ENCODE data around the gene FOXN3. TPM values are rescaled to one million over a fixed set of nuclear protein-coding genes. Genes with fewer than 3 reads are reported as not detected.

FOXN3 gene
- total RNA-seq, 1 donor from 2014 or later = 127 TPM

GRCh38 chr14:89393222-89393745 is 23.7 kb downstream of the FOXN3 start:
- intact Hi-C loops (cut with DNase I) = no loop called here
- DNase-seq (ENCODE audit: missing footprints) (no peak), ATAC-seq (no peak)

DNA sequence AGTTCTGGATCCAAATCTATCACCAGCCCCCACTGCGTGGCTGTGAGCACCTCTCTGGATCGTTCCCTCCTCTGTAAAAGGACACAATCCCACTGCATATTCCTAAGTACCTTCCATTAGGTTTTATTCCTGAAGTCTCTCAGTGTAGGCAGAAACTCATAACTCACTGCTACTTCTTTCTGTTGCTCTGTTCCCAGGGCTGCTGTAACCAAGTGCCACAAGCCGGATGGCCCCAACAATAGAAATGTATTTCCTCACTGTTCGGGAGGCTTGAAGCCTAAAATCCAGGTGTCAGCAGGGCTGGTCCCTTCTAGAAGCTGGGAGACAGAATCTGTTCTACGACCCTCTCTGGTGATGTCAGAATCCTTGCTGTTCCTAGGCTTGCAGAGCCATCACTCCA is 24.9 kb downstream of the FOXN3 start:
- DNase-seq (ENCODE audit: missing footprints) (no peak), ATAC-seq (no peak)
- intact Hi-C loops (cut with DNase I) = no loop called here

GRCh38 chr14:89391556-89391955 is 25.5 kb downstream of the FOXN3 start:
- ATAC-seq (no peak), DNase-seq (ENCODE audit: missing footprints) (no peak)
- intact Hi-C loops (cut with DNase I) = no loop called here

- no peak for ATAC-seq
- intact Hi-C loops (cut with DNase I) = no loop called here
- DNase-seq (ENCODE audit: missing footprints) = no peak
Measured at GRCh38 chr14:89391123-89391522, 25.9 kb downstream of the FOXN3 start.

DNA sequence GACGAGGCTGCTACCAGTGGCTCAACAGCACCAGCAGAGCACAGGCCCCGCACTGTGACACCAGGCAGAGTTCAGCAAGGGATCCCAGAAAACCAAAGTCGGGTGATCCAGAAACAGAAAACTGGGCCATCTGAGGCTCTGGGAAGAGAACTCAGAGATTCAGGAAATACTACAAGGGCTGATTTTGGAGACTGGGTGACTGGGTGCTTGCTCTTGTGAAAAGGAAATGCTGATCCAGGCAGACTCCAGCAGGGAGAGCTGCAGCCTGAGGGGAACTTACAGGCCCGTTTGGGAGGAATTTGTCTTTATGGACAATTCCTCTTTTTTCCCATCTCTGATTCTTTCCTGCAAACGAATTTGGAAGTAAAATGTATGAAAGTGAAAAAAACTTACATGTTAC is 28.2 kb downstream of the FOXN3 start:
- ATAC-seq (no peak), DNase-seq (ENCODE audit: missing footprints) (no peak)
- intact Hi-C loops (cut with DNase I) = no loop called here

DNA sequence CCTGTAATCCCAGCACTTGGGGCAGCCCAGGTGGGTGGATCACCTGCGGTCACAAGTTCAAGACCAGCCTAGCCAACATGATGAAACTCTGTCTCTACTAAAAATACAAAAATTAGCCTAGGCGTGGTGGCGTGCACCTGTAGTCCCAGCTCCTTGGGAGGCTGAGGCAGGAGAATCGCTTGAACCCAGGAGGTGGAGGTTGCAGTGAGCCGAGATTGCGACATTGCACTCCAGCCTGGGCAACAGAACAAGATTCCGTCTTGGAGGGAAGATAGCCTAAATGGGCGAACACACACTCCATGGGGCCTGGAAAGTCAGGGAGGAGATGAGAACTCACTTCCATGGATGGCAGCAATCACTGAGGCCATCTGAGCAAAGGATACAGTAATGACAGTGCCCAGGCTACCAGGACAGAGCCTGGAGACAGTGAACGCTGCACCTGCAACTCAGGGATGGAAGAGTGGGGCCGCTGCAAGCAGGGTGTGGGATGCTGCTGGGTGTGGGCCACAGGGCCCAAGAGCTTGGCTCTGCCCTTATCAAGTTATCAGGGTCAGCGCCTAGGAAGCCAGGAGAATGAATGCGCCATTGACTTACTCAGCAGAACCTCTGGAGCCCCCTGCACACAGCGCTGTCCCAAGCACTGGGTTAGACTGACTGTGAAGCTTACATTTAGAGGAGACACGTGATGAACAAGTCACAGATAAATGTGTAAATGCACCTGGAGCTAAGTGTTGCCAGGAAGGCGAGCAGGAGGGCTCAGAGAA is 28.9 kb downstream of the FOXN3 start:
- no peak for ATAC-seq
- no peak for DNase-seq (ENCODE audit: missing footprints)
- intact Hi-C loops (cut with DNase I) = no loop called here

GRCh38 chr14:89386212-89386886 is 30.7 kb downstream of the FOXN3 start:
- DNase-seq (ENCODE audit: missing footprints) = no peak
- intact Hi-C loops (cut with DNase I) = no loop called here
- ATAC-seq = peak; percentile 56

DNA sequence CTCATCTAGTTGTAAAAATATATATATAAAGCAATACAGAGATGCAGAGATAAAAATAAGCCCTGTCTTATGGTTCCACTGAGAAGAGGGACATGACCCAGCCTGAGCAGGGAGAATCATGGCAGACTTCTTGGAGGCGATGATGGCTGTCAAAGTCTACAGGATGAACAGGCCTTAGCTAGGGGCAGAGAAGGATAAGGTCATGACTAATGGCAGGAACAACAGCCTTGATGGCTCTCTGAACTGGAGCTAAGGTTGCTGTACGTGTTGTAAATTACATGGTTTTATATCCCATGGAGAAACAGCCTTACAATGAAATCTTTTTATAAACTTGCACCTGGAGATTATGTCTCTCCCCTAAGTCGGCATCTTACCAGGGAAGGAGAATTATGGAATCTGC is 32.4 kb downstream of the FOXN3 start:
- ATAC-seq = no peak
- no peak for DNase-seq (ENCODE audit: missing footprints)
- intact Hi-C loops (cut with DNase I) = no loop called here

- intact Hi-C loops (cut with DNase I) = no loop called here
- DNase-seq (ENCODE audit: missing footprints) (no peak), ATAC-seq (no peak)
Measured at GRCh38 chr14:89384023-89384422, 33.0 kb downstream of the FOXN3 start.

DNA sequence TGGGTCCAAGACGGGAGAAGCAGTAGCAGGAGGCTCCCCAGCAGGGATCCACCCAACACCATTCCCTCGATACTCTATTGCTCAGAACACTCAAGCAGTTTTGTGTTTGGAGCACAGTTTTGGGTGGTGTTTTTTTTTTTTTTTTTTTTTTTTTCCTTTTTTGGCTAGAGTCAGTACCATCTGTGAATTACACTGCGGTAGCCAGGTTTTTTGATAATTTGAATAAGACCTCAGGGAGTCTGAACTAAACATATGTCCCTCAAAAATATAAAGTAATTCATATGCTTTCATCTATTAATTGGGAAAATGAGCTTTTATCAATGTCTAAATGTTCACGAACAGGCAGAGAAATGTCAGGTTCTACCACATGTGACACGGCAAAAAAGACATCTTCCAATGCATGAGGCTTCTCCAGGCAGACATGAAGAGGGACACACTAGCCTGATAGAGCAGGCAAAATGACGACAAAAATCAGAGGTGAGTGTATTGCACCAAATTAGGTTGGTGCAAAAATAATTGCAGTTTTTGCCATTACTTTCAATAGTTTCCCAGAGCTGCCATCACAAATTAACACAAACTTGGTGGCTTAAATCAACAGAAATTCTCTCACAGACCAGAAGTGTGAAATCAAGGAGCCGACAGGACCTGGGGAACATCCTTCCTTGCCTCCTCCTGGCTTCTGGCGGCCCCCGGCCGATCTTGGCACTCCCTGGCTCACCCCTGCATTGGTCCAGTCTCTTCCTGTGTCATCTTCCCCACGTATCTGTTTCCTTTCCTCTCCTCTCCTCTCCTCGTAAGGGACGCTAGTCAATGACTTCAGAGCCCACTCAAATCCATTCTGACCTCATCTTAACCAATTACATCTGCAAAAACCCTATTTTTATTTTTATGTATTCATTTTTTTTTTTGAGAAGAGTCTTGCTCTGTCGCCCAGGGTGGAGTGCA is 33.9 kb downstream of the FOXN3 start:
- intact Hi-C loops (cut with DNase I) = no loop called here
- DNase-seq (ENCODE audit: missing footprints) = no peak
- ATAC-seq = no peak

- DNase-seq (ENCODE audit: missing footprints) (no peak), ATAC-seq (no peak)
- intact Hi-C loops (cut with DNase I) = no loop called here
Measured at GRCh38 chr14:89382487-89382886, 34.5 kb downstream of the FOXN3 start.

DNA sequence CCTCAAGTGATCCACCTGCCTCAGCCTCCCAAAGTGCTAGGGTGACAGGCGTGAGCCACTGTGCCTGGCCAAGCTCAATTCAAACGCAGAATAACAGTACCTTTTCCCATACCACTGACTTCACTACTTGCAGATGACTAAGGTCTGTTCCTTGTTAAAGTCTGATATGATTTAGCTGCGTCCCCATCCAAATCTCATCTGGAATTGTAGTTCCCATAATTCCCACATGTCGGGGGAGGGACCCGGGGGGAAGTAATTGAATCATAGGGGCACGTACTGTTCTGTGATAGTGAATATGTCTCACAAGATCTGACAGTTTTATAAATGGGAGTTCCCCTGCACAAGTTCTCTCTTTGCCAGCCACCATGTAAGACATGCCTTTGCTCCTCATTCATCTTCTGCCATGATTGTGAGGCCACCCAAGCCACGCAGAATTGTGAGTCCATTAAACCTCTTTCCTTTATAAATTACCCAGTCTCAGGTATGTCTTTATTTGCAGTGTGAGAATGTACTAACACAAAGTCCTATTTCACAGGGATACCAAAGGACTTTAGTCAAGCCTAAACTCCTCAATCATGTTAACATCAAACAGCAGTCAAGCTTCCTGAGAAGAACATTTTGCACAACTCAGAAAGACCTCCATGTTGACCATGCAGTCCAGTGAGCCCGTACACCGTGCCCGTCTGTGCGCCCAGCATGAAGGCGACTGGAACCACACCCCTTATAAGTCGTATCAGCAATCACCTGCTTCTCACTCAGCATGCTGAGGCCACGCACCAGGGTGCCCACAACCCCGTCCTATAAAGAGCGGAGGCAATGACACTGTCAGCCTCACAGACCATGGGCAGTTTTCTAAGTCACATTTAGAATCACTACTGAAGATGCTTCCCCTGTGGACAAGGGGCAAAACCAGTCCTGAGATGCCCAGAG is 36.9 kb downstream of the FOXN3 start:
- intact Hi-C loops (cut with DNase I) = no loop called here
- no peak for DNase-seq (ENCODE audit: missing footprints)

GRCh38 chr14:89379006-89379405 is 38.0 kb downstream of the FOXN3 start:
- no peak for DNase-seq (ENCODE audit: missing footprints)
- intact Hi-C loops (cut with DNase I) = no loop called here
- peak; percentile 72 for ATAC-seq

More for the DNA sequence above, 36.9 kb downstream of the FOXN3 start:
- ATAC-seq = no peak

DNA sequence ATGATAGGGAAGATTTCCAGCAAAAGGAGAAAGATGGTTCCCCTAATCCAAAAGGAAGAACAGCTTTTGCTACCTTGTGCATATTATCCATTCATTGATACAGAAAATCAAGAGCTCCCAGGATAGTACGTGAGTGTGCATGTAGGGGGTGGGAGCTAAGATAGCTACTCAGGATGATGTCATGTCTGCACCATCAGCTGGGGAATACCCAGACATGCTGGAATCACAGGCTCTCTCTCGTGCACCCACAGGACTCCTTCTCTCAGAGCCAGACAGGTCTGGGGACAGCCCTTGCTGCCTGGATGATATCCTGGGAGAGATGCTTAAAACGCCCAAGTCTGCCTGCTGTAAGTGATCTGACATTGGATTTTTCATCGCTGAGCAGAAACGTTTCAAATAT is 38.9 kb downstream of the FOXN3 start:
- DNase-seq (ENCODE audit: missing footprints) = no peak
- ATAC-seq = peak; percentile 25
- intact Hi-C loops (cut with DNase I) = no loop called here

- ATAC-seq = no peak
- intact Hi-C loops (cut with DNase I) = no loop called here
- DNase-seq (ENCODE audit: missing footprints) = no peak
Measured at GRCh38 chr14:89377544-89377943, 39.5 kb downstream of the FOXN3 start.

DNA sequence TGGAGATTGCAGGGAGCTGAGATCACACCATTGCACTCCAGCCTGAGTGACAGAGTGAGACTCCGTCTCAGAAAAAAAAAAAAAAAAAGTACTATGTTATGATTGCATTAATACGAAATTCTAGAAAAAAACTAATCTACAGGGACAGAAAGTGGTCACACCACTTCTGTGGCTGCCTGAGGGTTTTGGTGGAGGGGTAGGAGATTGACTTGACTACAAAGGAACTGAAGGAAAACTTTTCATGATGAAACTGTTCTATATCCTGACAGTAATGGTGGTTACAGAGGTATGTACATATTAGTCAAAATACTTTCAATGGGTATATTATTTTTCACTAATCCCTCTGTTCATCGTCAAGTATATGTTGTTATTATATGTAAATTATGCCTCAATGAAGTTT is 42.1 kb downstream of the FOXN3 start:
- intact Hi-C loops (cut with DNase I) = no loop called here
- ATAC-seq = no peak
- DNase-seq (ENCODE audit: missing footprints) = no peak

- DNase-seq (ENCODE audit: missing footprints) (no peak), ATAC-seq (no peak)
- intact Hi-C loops (cut with DNase I) = no loop called here
Measured at GRCh38 chr14:89373185-89373584, 43.8 kb downstream of the FOXN3 start.

- DNase-seq (ENCODE audit: missing footprints) (no peak), ATAC-seq (no peak)
- intact Hi-C loops (cut with DNase I) = no loop called here
Measured at GRCh38 chr14:89372512-89372883, 44.5 kb downstream of the FOXN3 start.
